ENCODE measurements around the gene USP25.

Gene USP25

GRCh38 chr21:15870819-15871218 lies 141.0 kb downstream of the USP25 start:
- no peak for DNase-seq

DNA sequence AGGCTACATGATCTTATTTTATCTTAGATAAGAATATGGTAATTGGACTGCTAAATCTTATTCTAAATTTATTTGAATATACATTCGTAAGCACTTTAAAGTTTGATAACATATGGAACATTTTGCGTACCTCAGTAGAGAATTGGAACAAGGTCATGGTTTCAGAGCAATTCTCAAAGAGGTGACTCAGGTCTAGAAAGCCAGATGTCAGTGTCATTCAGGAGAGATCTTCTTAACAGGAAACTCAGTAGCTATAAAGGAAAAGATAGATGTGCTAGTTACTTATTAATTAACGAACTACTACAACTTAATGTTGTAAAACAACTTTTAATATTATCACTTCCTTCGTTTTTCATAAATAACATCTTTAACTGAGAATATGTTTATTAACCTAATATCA lies 142.5 kb downstream of the USP25 start:
- DNase-seq: no peak

GRCh38 chr21:15874615-15875014 lies 144.8 kb downstream of the USP25 start:
- no peak for DNase-seq

DNA sequence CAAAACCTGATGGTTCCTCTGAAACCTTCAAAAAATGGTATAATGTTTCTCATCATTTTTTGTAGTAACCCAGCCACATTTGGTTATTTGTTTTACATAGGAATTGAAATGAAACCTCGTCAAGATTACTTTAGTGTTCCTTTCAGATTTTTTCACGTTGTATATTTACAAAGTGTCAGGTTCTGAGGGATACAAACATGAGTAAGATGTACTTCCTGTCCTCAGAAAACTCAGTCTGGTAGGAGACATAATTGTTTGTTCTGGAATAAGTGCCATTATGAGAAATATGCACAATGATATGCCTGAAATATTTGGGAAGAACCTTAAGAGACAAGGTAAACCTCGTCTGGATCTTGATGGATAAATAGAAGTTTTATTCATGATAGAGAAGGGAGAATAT lies 145.5 kb downstream of the USP25 start:
- no peak for DNase-seq

GRCh38 chr21:15893902-15894301 lies 164.1 kb downstream of the USP25 start:
- no peak for DNase-seq

DNA sequence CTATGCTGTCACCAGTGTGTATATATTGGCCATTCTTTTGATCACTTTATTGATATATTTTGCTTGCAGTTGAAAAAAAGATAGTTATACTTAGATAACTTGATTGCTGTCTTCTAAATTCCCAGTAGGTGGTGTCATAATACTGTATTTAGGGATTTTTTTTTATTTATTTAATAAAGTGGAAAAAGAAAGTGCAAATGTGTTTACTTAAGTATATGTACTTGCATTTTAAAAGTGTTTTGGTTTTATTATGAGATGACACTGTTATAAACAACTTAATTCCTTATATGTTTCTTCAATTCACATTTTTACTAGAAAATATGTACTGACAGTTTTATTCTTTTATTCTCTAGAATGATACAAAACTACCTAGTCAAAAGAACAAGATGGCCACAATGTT lies 164.8 kb downstream of the USP25 start:
- DNase-seq: no peak

- DNase-seq: no peak
Measured at GRCh38 chr21:15895142-15896106, 165.6 kb downstream of the USP25 start.

- DNase-seq: no peak
Measured at GRCh38 chr21:15896501-15896900, 166.7 kb downstream of the USP25 start.

- DNase-seq: no peak
Measured at GRCh38 chr21:15904389-15904788, 174.6 kb downstream of the USP25 start.

DNA sequence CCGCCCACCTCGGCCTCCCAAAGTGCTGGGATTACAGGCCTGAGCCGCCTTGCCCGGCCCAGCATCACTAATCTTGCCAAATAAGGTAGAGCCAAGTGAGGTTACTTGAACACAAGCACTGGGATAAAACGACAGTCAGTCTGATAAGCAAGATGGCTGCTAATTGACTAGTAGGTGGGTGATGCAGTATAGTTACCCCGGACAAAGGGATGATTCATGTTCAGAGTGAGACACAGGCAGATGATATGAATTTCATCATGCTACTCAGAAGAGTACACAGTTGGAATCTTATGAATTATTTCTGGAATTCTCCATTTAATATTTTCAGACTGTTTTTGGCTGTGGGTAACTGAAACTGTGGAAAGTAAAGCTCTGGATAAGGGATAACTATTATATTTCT lies 178.4 kb downstream of the USP25 start:
- no peak for DNase-seq

GRCh38 chr21:15928196-15928595 lies 198.4 kb downstream of the USP25 start:
- DNase-seq: no peak

DNA sequence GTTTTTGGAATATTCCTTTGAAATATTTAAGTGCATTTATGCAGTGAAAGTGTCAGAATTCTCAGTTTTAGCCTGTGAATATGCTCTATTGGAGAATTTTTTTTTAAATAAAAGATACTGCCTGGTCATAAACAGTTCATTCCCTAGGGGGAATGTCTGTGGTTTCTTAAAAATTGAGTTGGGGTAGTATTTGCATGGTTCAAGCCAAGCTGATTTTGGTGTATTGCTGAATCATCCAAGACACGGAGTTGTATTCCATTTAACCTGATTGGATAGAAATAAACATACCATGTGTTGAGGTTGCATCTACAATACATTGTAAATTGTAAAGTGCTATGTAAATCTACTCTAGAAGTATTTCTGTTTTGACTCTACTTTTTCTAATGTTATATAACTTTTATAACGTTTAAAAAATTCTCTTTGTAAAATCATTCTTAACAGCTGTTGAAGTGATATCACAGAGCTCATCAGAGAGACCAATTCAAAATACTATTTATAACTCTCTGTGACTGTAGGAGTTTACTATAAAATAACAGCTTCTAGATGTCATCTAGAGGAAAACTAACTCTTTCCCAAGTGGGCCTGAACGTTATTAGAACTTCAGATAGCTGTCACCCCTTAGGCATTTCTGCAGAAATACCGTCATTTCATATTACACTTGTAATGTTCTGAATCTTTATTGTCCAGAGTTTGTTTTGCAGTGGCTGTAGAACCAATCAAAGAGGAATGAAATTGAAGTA lies 199.1 kb downstream of the USP25 start:
- DNase-seq: no peak

DNA sequence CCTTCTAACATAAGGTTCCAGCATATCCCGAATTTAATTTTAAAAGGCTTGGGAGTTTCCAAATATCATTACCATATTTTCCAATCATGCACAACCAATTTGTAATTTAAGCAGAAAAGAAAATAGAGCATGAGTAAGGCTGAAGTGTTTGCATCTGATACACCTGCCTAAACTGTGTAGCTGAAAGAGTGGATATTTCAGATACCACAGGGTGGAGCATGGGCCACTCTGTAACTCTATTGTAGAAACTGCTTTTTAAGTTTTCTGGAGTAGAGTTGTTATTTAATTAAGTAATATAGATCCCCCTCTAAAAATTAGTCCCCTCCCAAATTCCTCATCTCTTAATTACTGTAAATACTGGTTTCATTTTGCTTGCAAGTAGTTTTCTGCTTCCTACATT lies 199.8 kb downstream of the USP25 start:
- DNase-seq: no peak

All from activated naive CD4-positive, alpha-beta T cell treated with anti-CD3 and anti-CD28 coated beads, Interleukin-2, amount 50 U/mL, for 16 hours (primary cell).